ENCODE data around the gene GFOD2.

The GFOD2 gene

GRCh38 chr16:67653128-67653788, 65.9 kb downstream of the GFOD2 start (continued):
- TF ChIP-seq ZNF398 (tag by site-specific recombination; IDR thresholded peaks at IDR 0.05) (peak; percentile 46; the same call in 1 of the 2 replicates), PRDM4 (tag by site-specific recombination; IDR thresholded peaks at IDR 0.05) (0 out of 2 replicates have a peak, but pooled peaks have one; percentile 27), ZNF561 (tag by site-specific recombination; IDR thresholded peaks at IDR 0.05; ENCODE audit: borderline replicate concordance) (0 out of 2 replicates have a peak, but pooled peaks have one; percentile 33), GLIS1 (tag by site-specific recombination; IDR thresholded peaks at IDR 0.05) (peak; percentile 91), ZNF785 (tag by site-specific recombination; IDR thresholded peaks at IDR 0.05) (no peak), GLIS2 (tag by site-specific recombination; IDR thresholded peaks at IDR 0.05) (peak; percentile 86), ZNF776 (tag by site-specific recombination; IDR thresholded peaks at IDR 0.05; ENCODE audit: borderline replicate concordance) (0 out of 2 replicates have a peak, but pooled peaks have one; percentile 13), ZNF37A (tag by site-specific recombination; IDR thresholded peaks at IDR 0.05) (no peak), MEIS1 (CRISPR knock-in tag; IDR thresholded peaks at IDR 0.05; ENCODE audit: borderline replicate concordance) (no peak), ZNF175 (tag by site-specific recombination; IDR thresholded peaks at IDR 0.05) (no peak), ZNF449 (tag by site-specific recombination; IDR thresholded peaks at IDR 0.05) (no peak), KLF10 (tag by site-specific recombination; IDR thresholded peaks at IDR 0.05) (no peak), ZBTB7A (tag by site-specific recombination; IDR thresholded peaks at IDR 0.05; ENCODE audit: low read depth) (no peak), ZEB2 (tag by site-specific recombination; IDR thresholded peaks at IDR 0.05) (peak; percentile 40; the same call in 1 of the 2 replicates), SP3 (tag by site-specific recombination; IDR thresholded peaks at IDR 0.05) (no peak), TRIM28 (IDR thresholded peaks at IDR 0.05; ENCODE audit: borderline replicate concordance, low read length) (no peak), KLF1 (tag by site-specific recombination; IDR thresholded peaks at IDR 0.05) (peak; percentile 39; the same call in 1 of the 2 replicates), ZSCAN4 (tag by site-specific recombination; IDR thresholded peaks at IDR 0.05) (no peak), ZNF335 (tag by site-specific recombination; conservative IDR thresholded peaks at IDR 0.05) (peak; percentile 56), PRDM10 (tag by site-specific recombination; IDR thresholded peaks at IDR 0.05) (peak; percentile 53), ZNF121 (tag by site-specific recombination; IDR thresholded peaks at IDR 0.05) (no peak)
- TF ChIP-seq, protein P1, sequence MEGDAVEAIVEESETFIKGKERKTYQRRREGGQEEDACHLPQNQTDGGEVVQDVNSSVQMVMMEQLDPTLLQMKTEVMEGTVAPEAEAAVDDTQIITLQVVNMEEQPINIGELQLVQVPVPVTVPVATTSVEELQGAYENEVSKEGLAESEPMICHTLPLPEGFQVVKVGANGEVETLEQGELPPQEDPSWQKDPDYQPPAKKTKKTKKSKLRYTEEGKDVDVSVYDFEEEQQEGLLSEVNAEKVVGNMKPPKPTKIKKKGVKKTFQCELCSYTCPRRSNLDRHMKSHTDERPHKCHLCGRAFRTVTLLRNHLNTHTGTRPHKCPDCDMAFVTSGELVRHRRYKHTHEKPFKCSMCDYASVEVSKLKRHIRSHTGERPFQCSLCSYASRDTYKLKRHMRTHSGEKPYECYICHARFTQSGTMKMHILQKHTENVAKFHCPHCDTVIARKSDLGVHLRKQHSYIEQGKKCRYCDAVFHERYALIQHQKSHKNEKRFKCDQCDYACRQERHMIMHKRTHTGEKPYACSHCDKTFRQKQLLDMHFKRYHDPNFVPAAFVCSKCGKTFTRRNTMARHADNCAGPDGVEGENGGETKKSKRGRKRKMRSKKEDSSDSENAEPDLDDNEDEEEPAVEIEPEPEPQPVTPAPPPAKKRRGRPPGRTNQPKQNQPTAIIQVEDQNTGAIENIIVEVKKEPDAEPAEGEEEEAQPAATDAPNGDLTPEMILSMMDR (tag by site-specific recombination; IDR thresholded peaks at IDR 0.05) = peak; percentile 80
- TF ChIP-seq, protein P2, sequence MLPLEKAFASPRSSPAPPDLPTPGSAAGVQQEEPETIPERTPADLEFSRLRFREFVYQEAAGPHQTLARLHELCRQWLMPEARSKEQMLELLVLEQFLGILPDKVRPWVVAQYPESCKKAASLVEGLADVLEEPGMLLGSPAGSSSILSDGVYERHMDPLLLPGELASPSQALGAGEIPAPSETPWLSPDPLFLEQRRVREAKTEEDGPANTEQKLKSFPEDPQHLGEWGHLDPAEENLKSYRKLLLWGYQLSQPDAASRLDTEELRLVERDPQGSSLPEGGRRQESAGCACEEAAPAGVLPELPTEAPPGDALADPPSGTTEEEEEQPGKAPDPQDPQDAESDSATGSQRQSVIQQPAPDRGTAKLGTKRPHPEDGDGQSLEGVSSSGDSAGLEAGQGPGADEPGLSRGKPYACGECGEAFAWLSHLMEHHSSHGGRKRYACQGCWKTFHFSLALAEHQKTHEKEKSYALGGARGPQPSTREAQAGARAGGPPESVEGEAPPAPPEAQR (tag by site-specific recombination; IDR thresholded peaks at IDR 0.05) = no peak
- TF ChIP-seq, protein P3, sequence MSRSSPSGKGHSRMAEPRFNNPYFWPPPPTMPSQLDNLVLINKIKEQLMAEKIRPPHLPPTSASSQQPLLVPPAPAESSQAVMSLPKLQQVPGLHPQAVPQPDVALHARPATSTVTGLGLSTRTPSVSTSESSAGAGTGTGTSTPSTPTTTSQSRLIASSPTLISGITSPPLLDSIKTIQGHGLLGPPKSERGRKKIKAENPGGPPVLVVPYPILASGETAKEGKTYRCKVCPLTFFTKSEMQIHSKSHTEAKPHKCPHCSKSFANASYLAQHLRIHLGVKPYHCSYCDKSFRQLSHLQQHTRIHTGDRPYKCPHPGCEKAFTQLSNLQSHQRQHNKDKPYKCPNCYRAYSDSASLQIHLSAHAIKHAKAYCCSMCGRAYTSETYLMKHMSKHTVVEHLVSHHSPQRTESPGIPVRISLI (tag by site-specific recombination; IDR thresholded peaks at IDR 0.05) = no peak

All from HEK293 (cell line).